Lower lobe of right lung (tissue), 2 donors: Measurements from ENCODE around the gene TCF7L2. TPM values are rescaled to one million over a fixed set of nuclear protein-coding genes. Genes with fewer than 3 reads are reported as not detected.

Experiments used
- ATAC-seq, 2 donors: fragments of 200-7000 bp; cut with Tn5 transposase; one replicate each; pipeline ENCODE4 v1.9.1; 2020 to 2022; ENCODE audit warnings: mild to moderate bottlenecking in 2 of 2, moderate library complexity in 2 of 2
- DNase-seq: peaks from one replicate; pipeline ENCODE4 v3.0.0-alpha.2; 2020
- H3K27ac ChIP-seq: fragments of 200-600 bp; one replicate; pipeline ENCODE4 v1.8.0; 2022
- H3K27me3 ChIP-seq: fragments of 200-600 bp; one replicate; pipeline ENCODE4 v1.8.0; 2022; ENCODE audit warnings: low read depth
- H3K36me3 ChIP-seq: fragments of 200-600 bp; one replicate; pipeline ENCODE4 v1.8.0; 2022; ENCODE audit warnings: mild to moderate bottlenecking
- H3K4me1 ChIP-seq: fragments of 200-600 bp; one replicate; pipeline ENCODE4 v1.8.0; 2022
- H3K4me3 ChIP-seq: fragments of 200-600 bp; one replicate; pipeline ENCODE4 v1.8.0; 2022; ENCODE audit warnings: mild to moderate bottlenecking
- H3K9me3 ChIP-seq: fragments of 200-600 bp; one replicate; pipeline ENCODE4 v1.8.0; 2022
- intact Hi-C: fragments of 100-400 bp; cut with DNase I; formaldehyde crosslinking; loops from one replicate; pipeline ENCODE4 v1.11.0; 2022
- total RNA-seq: library from RNA; stranded (reverse); fragmentation: NEBNext Ultra II Directional; extraction: Animal tissue kit (Norgen Biotek cat#: 25700); gene quantifications from one replicate; pipeline ENCODE4 v1.2.1, GENCODE V29; 2021
- TF ChIP-seq, protein P1 (sequence below): fragments of 200-600 bp; IDR thresholded peaks from one replicate; pipeline ENCODE4 v1.8.0; 2022; ENCODE audit warnings: antibody characterized with exemption, mild to moderate bottlenecking
- donor health status: DM: no; HTN: yes; CAD: no; lungs with severe emphysema.

Gene TCF7L2
- total RNA-seq, 1 donor from 2014 or later, result 71.2 TPM

DNA sequence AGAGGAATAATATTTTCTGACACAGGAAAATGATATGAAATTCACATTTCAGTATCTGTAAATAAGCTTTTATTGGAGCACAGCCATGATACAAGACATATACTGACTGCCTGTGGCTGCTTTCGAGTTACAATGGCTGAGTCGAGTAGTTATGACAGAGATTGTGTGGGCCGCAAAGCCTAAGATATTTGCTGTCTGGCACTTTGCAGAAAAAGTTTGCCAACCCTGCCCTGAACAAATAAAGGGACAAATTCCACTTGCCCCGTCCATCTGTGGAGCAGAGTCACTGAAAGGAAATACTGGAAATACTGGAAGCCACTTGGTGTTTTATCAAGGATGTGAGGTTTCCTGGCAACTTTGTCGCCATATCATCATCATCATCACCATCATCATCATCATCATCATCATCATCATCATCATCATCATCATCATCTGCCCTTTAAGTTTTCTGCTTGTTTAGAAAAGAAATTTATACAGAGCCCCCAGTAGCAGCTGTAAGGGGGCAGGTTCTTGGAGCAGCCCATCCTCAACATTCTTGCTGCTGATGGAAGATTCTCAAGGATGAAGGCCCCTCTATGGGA lies 85.8 kb downstream of the TCF7L2 start:
- intact Hi-C loops, result no loop called here
- no peaks in the 10 kb centered on the region for H3K27me3 ChIP-seq
- no peaks in the 10 kb centered on the region for H3K9me3 ChIP-seq
- H3K4me1 ChIP-seq, result peaks cover 12% of the 10 kb centered on the region
- TF ChIP-seq, protein P1, sequence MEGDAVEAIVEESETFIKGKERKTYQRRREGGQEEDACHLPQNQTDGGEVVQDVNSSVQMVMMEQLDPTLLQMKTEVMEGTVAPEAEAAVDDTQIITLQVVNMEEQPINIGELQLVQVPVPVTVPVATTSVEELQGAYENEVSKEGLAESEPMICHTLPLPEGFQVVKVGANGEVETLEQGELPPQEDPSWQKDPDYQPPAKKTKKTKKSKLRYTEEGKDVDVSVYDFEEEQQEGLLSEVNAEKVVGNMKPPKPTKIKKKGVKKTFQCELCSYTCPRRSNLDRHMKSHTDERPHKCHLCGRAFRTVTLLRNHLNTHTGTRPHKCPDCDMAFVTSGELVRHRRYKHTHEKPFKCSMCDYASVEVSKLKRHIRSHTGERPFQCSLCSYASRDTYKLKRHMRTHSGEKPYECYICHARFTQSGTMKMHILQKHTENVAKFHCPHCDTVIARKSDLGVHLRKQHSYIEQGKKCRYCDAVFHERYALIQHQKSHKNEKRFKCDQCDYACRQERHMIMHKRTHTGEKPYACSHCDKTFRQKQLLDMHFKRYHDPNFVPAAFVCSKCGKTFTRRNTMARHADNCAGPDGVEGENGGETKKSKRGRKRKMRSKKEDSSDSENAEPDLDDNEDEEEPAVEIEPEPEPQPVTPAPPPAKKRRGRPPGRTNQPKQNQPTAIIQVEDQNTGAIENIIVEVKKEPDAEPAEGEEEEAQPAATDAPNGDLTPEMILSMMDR, result no peak
- no peak overlapping the region for H3K27ac ChIP-seq
- ATAC-seq (peak; percentile 82 to 86), DNase-seq (no peak)
- no peaks in the 10 kb centered on the region for H3K36me3 ChIP-seq
- no peak overlapping the region for H3K4me3 ChIP-seq

- Histone ChIP-seq H3K9me3 (no peaks in the 10 kb centered on the region), H3K4me3 (no peak overlapping the region), H3K36me3 (no peaks in the 10 kb centered on the region), H3K27me3 (no peaks in the 10 kb centered on the region), H3K4me1 (peaks cover 15% of the 10 kb centered on the region), H3K27ac (no peak overlapping the region)
- intact Hi-C loops, result no loop called here
- DNase-seq (no peak), ATAC-seq (no peak)
- TF ChIP-seq, protein P1, result no peak
Observed at GRCh38 chr10:113036619-113037018, 86.6 kb downstream of the TCF7L2 start.

DNA sequence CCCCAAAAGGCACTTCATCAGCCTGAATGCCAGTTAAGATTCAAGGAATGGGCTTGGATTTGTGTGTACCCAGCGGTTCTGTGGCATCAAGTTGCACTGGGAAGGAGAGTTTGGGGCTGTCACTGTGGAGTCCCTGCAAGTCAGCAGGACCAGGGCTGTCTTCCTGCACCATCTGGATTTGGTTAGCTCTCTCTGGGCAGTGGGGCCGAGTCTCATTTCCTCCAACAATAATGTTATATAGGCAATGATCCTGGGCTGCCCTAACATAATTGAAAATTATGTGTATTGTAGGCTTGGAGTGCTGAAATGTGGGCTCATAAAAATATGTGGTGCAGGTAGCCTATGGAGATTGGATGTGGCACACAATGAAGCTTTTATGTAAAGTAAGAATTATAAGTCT lies 87.2 kb downstream of the TCF7L2 start:
- no peak overlapping the region for H3K27ac ChIP-seq
- no peaks in the 10 kb centered on the region for H3K9me3 ChIP-seq
- no peak for ATAC-seq
- H3K4me3 ChIP-seq, result no peak overlapping the region
- no peaks in the 10 kb centered on the region for H3K36me3 ChIP-seq
- intact Hi-C loops, result no loop called here
- no peak for DNase-seq
- no peaks in the 10 kb centered on the region for H3K27me3 ChIP-seq
- TF ChIP-seq, protein P1, result no peak
- peaks cover 21% of the 10 kb centered on the region for H3K4me1 ChIP-seq

DNA sequence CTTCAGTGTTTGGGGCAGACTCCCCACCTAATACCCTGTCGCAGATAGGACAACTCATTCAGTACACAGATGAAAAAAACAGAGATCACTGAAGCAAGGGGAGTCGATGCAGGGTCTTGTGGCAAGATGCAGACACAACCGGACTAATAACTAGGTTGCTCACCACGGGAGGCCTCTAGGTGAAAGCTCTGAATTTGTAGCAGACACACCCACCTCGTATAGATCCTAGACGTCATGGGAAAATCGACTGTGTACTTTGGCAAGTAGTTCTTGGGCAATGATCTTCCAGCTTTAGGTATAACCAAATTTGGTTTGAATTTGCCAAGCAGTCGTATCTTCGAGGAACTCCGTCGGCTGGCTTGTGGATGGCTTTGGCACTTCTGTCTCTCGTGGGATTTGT lies 88.1 kb downstream of the TCF7L2 start:
- Histone ChIP-seq H3K9me3 (no peaks in the 10 kb centered on the region), H3K4me3 (no peak overlapping the region), H3K27me3 (no peaks in the 10 kb centered on the region), H3K4me1 (peaks cover 29% of the 10 kb centered on the region), H3K27ac (no peak overlapping the region), H3K36me3 (no peaks in the 10 kb centered on the region)
- DNase-seq (no peak), ATAC-seq (no peak)
- TF ChIP-seq, protein P1, result no peak
- intact Hi-C loops, result no loop called here

DNA sequence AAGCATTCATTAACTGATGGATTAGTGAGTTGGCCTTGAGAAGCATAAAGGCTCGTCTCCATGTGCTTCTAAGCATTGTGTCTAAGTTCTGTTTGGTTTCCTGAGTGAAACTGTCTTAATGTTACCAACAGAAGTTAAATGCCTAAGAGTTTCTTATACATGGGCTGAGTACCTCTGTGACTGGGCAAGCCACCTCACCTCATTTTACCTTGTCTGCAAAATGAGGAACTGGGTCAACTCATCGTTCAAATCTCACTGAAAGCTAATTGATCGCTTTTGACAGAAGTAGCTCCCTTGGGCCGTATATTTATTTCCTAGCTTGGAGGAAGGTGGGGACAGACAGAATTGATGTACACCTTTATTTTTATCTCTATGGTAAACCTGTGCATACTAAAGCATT lies 88.9 kb downstream of the TCF7L2 start:
- Histone ChIP-seq H3K9me3 (no peaks in the 10 kb centered on the region), H3K36me3 (no peaks in the 10 kb centered on the region), H3K4me3 (no peak overlapping the region), H3K27ac (no peak overlapping the region), H3K4me1 (peaks cover 37% of the 10 kb centered on the region), H3K27me3 (no peaks in the 10 kb centered on the region)
- TF ChIP-seq, protein P1, result no peak
- DNase-seq (no peak), ATAC-seq (no peak)
- intact Hi-C loops, result no loop called here

- Histone ChIP-seq H3K27me3 (no peaks in the 10 kb centered on the region), H3K27ac (no peak overlapping the region), H3K9me3 (no peaks in the 10 kb centered on the region), H3K36me3 (no peaks in the 10 kb centered on the region), H3K4me1 (peaks cover 30% of the 10 kb centered on the region), H3K4me3 (no peak overlapping the region)
- ATAC-seq (no peak), DNase-seq (no peak)
- intact Hi-C loops, result no loop called here
- TF ChIP-seq, protein P1, result no peak
Observed at GRCh38 chr10:113041324-113041723, 91.3 kb downstream of the TCF7L2 start.
